IMR-90 (cell line): ENCODE data around the gene SPDEF. TPM values are rescaled to one million over a fixed set of nuclear protein-coding genes. Genes with fewer than 3 reads are reported as not detected.
A peak's percentile ranks its signal among the peaks of the same experiment; 100 is the strongest.

Experiments
- ATAC-seq: fragments of 200-7000 bp; cut with Tn5 transposase; 2 replicates; pipeline ENCODE4 v1.9.1; 2020; ENCODE audit warnings: low read depth, mild to moderate bottlenecking, moderate library complexity
- BruUV-seq: library from RNA; stranded (reverse); fragments of 400-500 nt; replicated peaks from 2 replicates; lab custom pipeline; 2021; lab: Mats Ljungman, UMichigan
- CTCF ChIA-PET: fragments of 300-600 bp; formaldehyde crosslinking; extraction: SDS; loops from one replicate; lab custom pipeline; 2021; ENCODE audit warnings: antibody characterized with exemption; lab: Yijun Ruan, JAX
- POLR2A ChIA-PET: fragments of 300-600 bp; sonication (Branson Sonifier 250); formaldehyde crosslinking; loops from one replicate; lab custom pipeline; 2022; ENCODE audit warnings: antibody characterized with exemption; ENCODE audit not compliant: unreplicated experiment; lab: Charles Lee
- DNase-seq: peaks from one replicate; pipeline ENCODE4 v3.0.0; 2013
- H2AFZ ChIP-seq: replicated peaks from 2 replicates; pipeline ENCODE3; 2013; ENCODE audit warnings: low read length, mild to moderate bottlenecking; ENCODE audit not compliant: poor library complexity
- H2AK5ac ChIP-seq: 2 replicates; pipeline ENCODE4 v1.6.1; 2013; ENCODE audit warnings: low read depth, low read length, inconsistent platforms
- H2AK9ac ChIP-seq: replicated peaks from 2 replicates; pipeline ENCODE3; 2013; ENCODE audit warnings: mild to moderate bottlenecking, low read depth, low read length, moderate library complexity; ENCODE audit not compliant: poor library complexity
- H2BK120ac ChIP-seq: 2 replicates; pipeline ENCODE4 v1.6.1; 2013; ENCODE audit warnings: low read depth, low read length, inconsistent platforms
- H2BK15ac ChIP-seq: 3 replicates; pipeline ENCODE4 v1.6.1; 2013; ENCODE audit warnings: low read depth, low read length, inconsistent platforms
- H2BK20ac ChIP-seq: 2 replicates; pipeline ENCODE4 v1.6.1; 2013; ENCODE audit warnings: low read depth, mild to moderate bottlenecking, inconsistent platforms, low read length, moderate library complexity
- H2BK5ac ChIP-seq: 2 replicates; pipeline ENCODE4 v1.6.1; 2013; ENCODE audit warnings: mild to moderate bottlenecking, low read depth, low read length, inconsistent platforms; ENCODE audit not compliant: poor library complexity, severe bottlenecking
- H3K14ac ChIP-seq: replicated peaks from 2 replicates; pipeline ENCODE4 v1.6.1; 2013; ENCODE audit warnings: low read depth, low read length, inconsistent platforms
- H3K18ac ChIP-seq: 2 replicates; pipeline ENCODE4 v1.6.1; 2013; ENCODE audit warnings: low read depth, low read length, control low read depth
- H3K23ac ChIP-seq: 2 replicates; pipeline ENCODE4 v1.6.1; 2013; ENCODE audit warnings: low read depth, low read length, inconsistent platforms
- H3K27ac ChIP-seq: 2 replicates; pipeline ENCODE4 v1.5.1; 2013; ENCODE audit warnings: mild to moderate bottlenecking, control low read depth, low read length; ENCODE audit not compliant: insufficient read depth
- H3K27me3 ChIP-seq: 2 replicates; pipeline ENCODE4 v1.6.1; 2013; ENCODE audit warnings: low read length; ENCODE audit not compliant: control insufficient read depth, insufficient read depth
- H3K36me3 ChIP-seq: 2 replicates; pipeline ENCODE4 v1.6.1; 2013; ENCODE audit warnings: low read length, mixed read lengths; ENCODE audit not compliant: control insufficient read depth, insufficient read depth
- H3K4ac ChIP-seq: 2 replicates; pipeline ENCODE4 v1.6.1; 2013; ENCODE audit warnings: low read depth, low read length, inconsistent platforms
- H3K4me1 ChIP-seq: 2 replicates; pipeline ENCODE4 v1.6.1; 2013; ENCODE audit warnings: low read length, mixed read lengths; ENCODE audit not compliant: control insufficient read depth, insufficient read depth
- H3K4me2 ChIP-seq: 2 replicates; pipeline ENCODE4 v1.6.1; 2013; ENCODE audit warnings: low read depth, mild to moderate bottlenecking, control low read depth, low read length, moderate library complexity
- H3K4me3 ChIP-seq: 2 replicates; pipeline ENCODE4 v1.5.1; 2013; ENCODE audit warnings: low read depth, mild to moderate bottlenecking, control low read depth, low read length, moderate library complexity; ENCODE audit not compliant: insufficient read depth
- H3K56ac ChIP-seq: 2 replicates; pipeline ENCODE4 v1.6.1; 2013; ENCODE audit warnings: low read length, inconsistent platforms; ENCODE audit not compliant: insufficient read depth; ENCODE audit errors: extremely low read depth
- H3K79me1 ChIP-seq, 2 experiments: 2 replicates each; pipeline ENCODE4 v1.6.1; 2013; ENCODE audit warnings: low read length in 2 of 2, inconsistent platforms in 1 of 2, low read depth in 1 of 2
- H3K9ac ChIP-seq: 2 replicates; pipeline ENCODE4 v1.6.1; 2013; ENCODE audit warnings: low read depth, low read length, control low read depth
- H3K9me1 ChIP-seq: 2 replicates; pipeline ENCODE4 v1.6.1; 2013; ENCODE audit warnings: low read length, inconsistent platforms; ENCODE audit not compliant: insufficient read depth
- H3K9me3 ChIP-seq: 2 replicates; pipeline ENCODE4 v1.6.1; 2013; ENCODE audit warnings: low read length; ENCODE audit not compliant: control insufficient read depth, insufficient read depth
- H4K20me1 ChIP-seq: 2 replicates; pipeline ENCODE4 v1.6.1; 2013; ENCODE audit warnings: low read length, inconsistent platforms; ENCODE audit not compliant: insufficient read depth
- H4K5ac ChIP-seq: 2 replicates; pipeline ENCODE4 v1.6.1; 2013; ENCODE audit warnings: mild to moderate bottlenecking, low read depth, low read length, control low read depth
- H4K8ac ChIP-seq, 2 experiments: 2 replicates each; pipeline ENCODE4 v1.6.1; 2013; ENCODE audit warnings: low read depth in 2 of 2, low read length in 2 of 2, control low read depth in 1 of 2, inconsistent platforms in 1 of 2
- H4K91ac ChIP-seq: 2 replicates; pipeline ENCODE4 v1.6.1; 2013; ENCODE audit warnings: low read depth, low read length, inconsistent platforms; ENCODE audit not compliant: insufficient read depth
- BHLHE40 ChIP-seq: fragments of 150-350 bp; IDR thresholded peaks from 2 replicates; pipeline ENCODE4 v1.6.1; 2016; ENCODE audit warnings: mild to moderate bottlenecking, low read depth, low read length
- CEBPB ChIP-seq: IDR thresholded peaks from 2 replicates; pipeline ENCODE4 v1.6.1; 2012; ENCODE audit warnings: low read depth, low read length, improper control_type of control experiment
- CHD1 ChIP-seq: IDR thresholded peaks from 2 replicates; pipeline ENCODE4 v1.6.1; 2012; ENCODE audit warnings: low read depth, low read length, improper control_type of control experiment
- CTCF ChIP-seq: conservative IDR thresholded peaks from 2 replicates; pipeline ENCODE4 v1.5.1; 2012; ENCODE audit warnings: mild to moderate bottlenecking, low read depth, low read length, improper control_type of control experiment
- ELK1 ChIP-seq: fragments of 150-350 bp; IDR thresholded peaks from 2 replicates; pipeline ENCODE4 v1.6.1; 2016; ENCODE audit warnings: low read depth, mild to moderate bottlenecking, low read length, moderate library complexity, borderline replicate concordance
- FOS ChIP-seq: fragments of 150-350 bp; IDR thresholded peaks from 2 replicates; pipeline ENCODE4 v1.6.1; 2016; ENCODE audit warnings: low read depth, low read length
- MAFK ChIP-seq: IDR thresholded peaks from 2 replicates; pipeline ENCODE4 v1.6.1; 2012; ENCODE audit warnings: low read depth, low read length, improper control_type of control experiment
- MAZ ChIP-seq: IDR thresholded peaks from 2 replicates; pipeline ENCODE4 v1.6.1; 2012; ENCODE audit warnings: low read depth, mild to moderate bottlenecking, low read length, improper control_type of control experiment, moderate library complexity, borderline replicate concordance
- MXI1 ChIP-seq: IDR thresholded peaks from 2 replicates; pipeline ENCODE4 v1.6.1; 2012; ENCODE audit warnings: low read depth, mild to moderate bottlenecking, low read length, moderate library complexity, borderline replicate concordance
- NFE2L2 ChIP-seq: fragments of 150-350 bp; IDR thresholded peaks from 2 replicates; pipeline ENCODE4 v1.6.1; 2016; ENCODE audit warnings: low read depth, mild to moderate bottlenecking, low read length
- POLR2A ChIP-seq: IDR thresholded peaks from 2 replicates; pipeline ENCODE4 v1.6.1; 2012; ENCODE audit warnings: mild to moderate bottlenecking, low read depth, low read length
- RAD21 ChIP-seq: IDR thresholded peaks from 2 replicates; pipeline ENCODE4 v1.6.1; 2012; ENCODE audit warnings: low read length, improper control_type of control experiment
- RCOR1 ChIP-seq: IDR thresholded peaks from 2 replicates; pipeline ENCODE4 v1.6.1; 2012; ENCODE audit warnings: mild to moderate bottlenecking, low read length, improper control_type of control experiment; ENCODE audit not compliant: insufficient replicate concordance
- RFX5 ChIP-seq: IDR thresholded peaks from 2 replicates; pipeline ENCODE4 v1.8.0; 2012; ENCODE audit warnings: low read depth, mild to moderate bottlenecking, low read length, moderate library complexity
- USF2 ChIP-seq: fragments of 150-350 bp; IDR thresholded peaks from 2 replicates; pipeline ENCODE4 v1.6.1; 2017; ENCODE audit warnings: mild to moderate bottlenecking, antibody characterized with exemption, low read length, low read depth
- WGBS, 2 experiments: methylation state at CpG; one replicate each; pipeline versions ENCODE4 v1.1.5 to v1.1.7; 2013; ENCODE audit warnings: missing lambda C conversion rate in 2 of 2; ENCODE audit not compliant: insufficient read length in 1 of 2; ENCODE audit errors: extremely low coverage in 2 of 2; 5-methylcytosine and 5-hydroxymethylcytosine counted together
- dilution Hi-C: fragments of 300-500 bp; cut with HindIII; formaldehyde crosslinking; loops from one replicate; pipeline ENCODE4 v1.14.3; 2018; ENCODE audit warnings: low sequenced_read_pairs; ENCODE audit not compliant: unreplicated experiment
- in situ Hi-C: fragments of 300-500 bp; cut with MboI; formaldehyde crosslinking; loops from 3 replicates; pipeline ENCODE4 v1.14.3; 2019; ENCODE audit warnings: low sequenced_read_pairs, inconsistent platforms, mixed read lengths
- intact Hi-C: fragments of 100-400 bp; cut with micrococcal nuclease; formaldehyde crosslinking; loops from 2 replicates; pipeline ENCODE4 v1.10.0; 2022
- polyA plus RNA-seq, 3 experiments: library from polyadenylated mRNA; depleted of rRNA; stranded (reverse); fragments of >200 nt; gene quantifications; 2 replicates each; pipeline ENCODE4 v1.2.3, GENCODE V29; 2012; ENCODE audit warnings: low replicate concordance in 1 of 3
- total RNA-seq: library from RNA; depleted of rRNA; stranded (reverse); fragments of >200 nt; gene quantifications from 2 replicates; pipeline ENCODE4 v1.2.3, GENCODE V29; 2012

Gene SPDEF
- total and polyA plus RNA-seq, 2 of the 4 experiments (the other 2 are of a cell fraction): 0.05 TPM; not detected in 1

GRCh38 chr6:34559651-34560365 lies 3.7 kb upstream of the SPDEF start:
- intact Hi-C loops: no loop called here
- Histone ChIP-seq H4K8ac (no peak overlapping the region), H2AK9ac (no peak overlapping the region), H3K14ac (no peak overlapping the region), H2BK120ac (no peak overlapping the region), H2AK5ac (no peak overlapping the region; the same call in 1 of the 2 replicates), H3K9me3 (peaks cover 4% of the 10 kb centered on the region; the same call in 1 of the 2 replicates), H3K9me1 (peaks cover 5% of the 10 kb centered on the region; the same call in 1 of the 2 replicates), H4K20me1 (no peaks in the 10 kb centered on the region), H3K9ac (no peak overlapping the region), H3K4me3 (no peak overlapping the region), H3K4me2 (no peak overlapping the region), H3K27me3 (no peaks in the 10 kb centered on the region; the same call in 1 of the 2 replicates), H4K91ac (no peak overlapping the region), H2BK5ac (no peak overlapping the region), H2BK20ac (no peak overlapping the region), H3K4me1 (peaks cover 6% of the 10 kb centered on the region), H3K4ac (no peak overlapping the region), H3K23ac (no peak overlapping the region), H3K36me3 (no peaks in the 10 kb centered on the region), H3K79me1 (no peaks in the 10 kb centered on the region), H2BK15ac (no peak overlapping the region), H2AFZ (peak overlapping the region; percentile 82), H3K18ac (no peak overlapping the region), H3K56ac (no peak overlapping the region), H3K27ac (no peak overlapping the region), H4K5ac (no peak overlapping the region)
- ChIA-PET CTCF (interaction anchor here (1.0 kb wide), 1 partner anchor 85 kb away, joined by 3 read pairs; no protein-coding TSS in a partner anchor), POLR2A (no interaction called here)
- no TSS peak for BruUV-seq
- DNase-seq (no peak), ATAC-seq (no peak)
- dilution Hi-C loops: no loop called here
- 75% methylated on average over 2 of the region's 10 CpGs; no CpG with 5 or more reads in 1 of the 2 experiments for WGBS, 2 experiments
- in situ Hi-C loops: no loop called here
- no peak for TF ChIP-seq MXI1
- TF ChIP-seq FOS: no peak
- TF ChIP-seq MAZ: no peak
- no peak for TF ChIP-seq CEBPB
- TF ChIP-seq ELK1: no peak
- no peak for TF ChIP-seq RAD21
- TF ChIP-seq USF2: no peak
- no peak for TF ChIP-seq RFX5
- TF ChIP-seq CHD1: no peak
- no peak for TF ChIP-seq RCOR1
- TF ChIP-seq NFE2L2: no peak
- no peak for TF ChIP-seq POLR2A
- no peak for TF ChIP-seq MAFK
- no peak for TF ChIP-seq CTCF
- TF ChIP-seq BHLHE40: no peak
